COLO829 (cell line): ENCODE data around the gene ZNF443.
A peak's percentile ranks its signal among the peaks of the same experiment; 100 is the strongest.
"Not testable (repeated sequence)": the region's sequence is repeated elsewhere in the genome, so short reads cannot be mapped to it uniquely, and the experiment has no call there.

ENCODE experiments used
- DNase-seq: peaks from one replicate; pipeline ENCODE4 v3.0.0; 2012; ENCODE audit warnings: low spot score

ZNF443 gene

DNA sequence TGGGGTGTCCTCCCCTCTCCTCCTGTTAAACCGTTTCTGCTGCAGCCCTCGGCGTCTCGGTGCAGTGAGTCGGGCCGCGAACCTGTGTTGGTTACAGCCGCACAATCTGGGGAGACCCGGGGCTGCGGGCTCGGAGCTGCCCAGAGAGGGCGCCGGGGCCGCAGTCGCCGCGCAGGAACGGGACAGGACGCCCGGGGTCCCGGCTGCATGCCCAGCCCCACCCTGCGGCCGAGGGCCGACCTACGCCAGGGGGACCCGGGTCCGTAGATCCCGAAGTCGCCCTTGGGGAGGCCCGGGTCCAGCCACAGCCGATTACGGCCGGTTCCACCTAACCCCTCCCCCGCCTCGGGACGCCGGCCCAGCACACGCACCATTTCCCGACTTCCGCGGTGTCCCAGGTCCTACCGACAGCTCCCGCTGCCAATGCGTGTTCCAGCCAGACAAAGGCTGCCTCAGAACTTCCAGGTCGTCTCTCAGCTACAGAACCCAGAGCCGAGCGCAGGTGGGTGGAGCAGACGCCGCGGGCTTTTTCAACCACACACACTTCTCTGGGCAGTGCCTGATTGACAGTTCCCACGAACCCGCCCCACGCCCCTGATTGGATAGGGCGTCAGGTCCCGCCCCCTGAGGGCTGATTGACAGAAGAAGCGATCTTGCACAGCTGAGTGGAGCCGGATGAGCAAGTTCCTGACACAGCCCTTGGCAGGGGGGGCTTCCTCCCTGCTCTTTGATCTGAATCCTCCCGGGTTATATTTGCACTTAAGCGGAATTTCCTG lies at the start of gene ZNF443:
Gene ZNF443, minus strand, starts transcription at position 481 of the 776 bp plus-strand sequence. Its CDS starts 107 bp downstream, at position 374.
- DNase-seq, result peak; percentile 66

DNA sequence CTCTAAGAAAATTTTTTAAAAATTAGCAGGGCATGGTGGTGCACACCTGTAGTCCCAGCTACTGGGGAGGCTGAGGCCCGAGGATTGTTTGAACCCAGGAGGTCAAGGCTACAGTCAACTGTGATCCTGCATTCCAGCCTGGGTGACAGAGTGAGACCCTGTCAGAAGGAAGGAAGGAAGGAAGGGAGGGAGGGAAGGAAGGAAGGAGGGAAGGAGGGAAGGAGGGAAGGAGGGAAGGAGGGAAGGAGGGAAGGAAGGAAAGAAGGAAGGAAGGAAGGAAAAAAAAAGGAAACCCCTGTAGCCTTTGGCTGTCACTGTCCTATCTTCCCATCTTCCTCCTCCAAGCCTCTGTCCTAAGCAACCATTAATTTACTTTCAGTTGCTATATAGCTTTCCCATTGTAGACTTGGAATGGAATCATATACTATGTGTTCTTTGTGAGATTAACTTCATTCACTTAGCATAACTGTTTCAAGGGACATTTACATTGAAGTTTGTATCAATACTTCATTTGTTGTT lies 45.5 kb upstream of the ZNF443 start:
- not testable (repeated sequence) for DNase-seq

DNA sequence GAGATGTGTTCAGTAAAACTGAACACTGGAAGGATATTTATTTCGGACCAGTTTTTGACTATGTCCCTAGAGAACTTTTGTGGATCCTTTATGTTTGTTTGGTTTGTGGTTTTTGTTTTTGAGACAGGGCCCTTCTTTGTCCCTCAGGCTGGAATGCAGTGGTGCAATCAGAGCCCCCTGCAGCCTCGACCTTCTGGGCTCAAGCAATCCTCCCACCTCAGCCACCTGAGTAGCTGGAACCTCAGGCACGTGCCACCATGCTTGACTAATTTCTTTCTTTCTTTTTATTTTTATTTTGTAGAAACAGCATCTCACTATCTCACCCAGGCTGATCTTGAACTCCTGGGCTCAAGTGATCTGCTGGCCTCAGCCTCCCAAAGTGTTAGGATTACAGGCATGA lies 44.8 kb upstream of the ZNF443 start:
- no peak for DNase-seq

DNA sequence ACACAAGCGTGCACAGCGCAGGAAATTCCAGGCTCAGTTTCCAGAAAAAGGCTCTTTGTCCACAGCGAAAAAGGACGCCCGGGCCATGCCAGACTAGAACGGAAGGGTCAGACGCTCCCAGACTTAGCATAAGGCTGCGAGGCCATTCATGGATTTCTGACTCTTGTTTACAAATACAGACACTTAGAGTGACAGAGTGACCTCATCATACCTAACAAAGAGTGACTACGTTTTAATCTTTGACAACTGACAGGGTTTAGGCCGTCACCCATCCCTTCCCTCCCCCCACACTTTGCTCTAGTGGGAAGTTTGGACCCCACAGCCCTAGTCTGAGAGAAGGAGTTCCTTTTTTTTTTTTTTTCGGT lies 44.2 kb upstream of the ZNF443 start:
- DNase-seq, result no peak

DNA sequence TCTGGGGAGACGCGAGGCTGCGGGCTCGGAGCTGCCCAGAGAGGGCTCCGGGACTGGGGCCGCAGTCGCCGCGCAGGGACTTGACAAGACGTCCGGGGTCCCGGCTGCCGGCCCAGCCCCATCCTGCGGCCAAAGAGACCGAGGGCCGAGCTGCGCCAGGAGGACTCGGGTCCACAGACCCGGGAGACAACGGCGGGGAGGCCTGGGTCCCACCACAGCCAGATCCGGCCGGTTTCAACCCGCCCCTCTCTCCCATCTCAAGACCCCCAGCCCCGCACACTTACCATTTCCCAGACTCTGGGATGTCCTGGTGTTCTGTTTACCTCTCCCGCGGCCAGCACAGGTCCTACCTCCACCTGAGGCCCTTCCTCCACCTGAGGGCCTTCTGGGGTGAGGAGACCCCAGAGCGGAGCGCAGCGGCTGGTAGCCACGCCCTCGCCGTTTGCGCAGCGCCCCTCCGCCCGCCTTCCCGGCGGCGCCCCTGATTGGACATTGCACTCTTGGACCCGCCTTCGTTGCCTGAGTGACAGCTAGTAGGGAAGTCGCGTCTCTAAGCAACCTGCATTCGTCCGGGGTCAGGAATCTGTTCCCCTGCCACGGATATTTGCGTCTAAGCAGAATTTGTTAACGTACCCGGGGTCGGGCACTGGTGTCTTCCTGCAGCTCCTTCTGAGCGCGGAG lies 43.7 kb upstream of the ZNF443 start, which contains the start of gene ZNF709:
Gene ZNF709, minus strand, starts transcription at position 446 of the 681 bp plus-strand sequence. Its CDS starts 159 bp downstream, at position 287.
- DNase-seq, result peak; percentile 58

DNA sequence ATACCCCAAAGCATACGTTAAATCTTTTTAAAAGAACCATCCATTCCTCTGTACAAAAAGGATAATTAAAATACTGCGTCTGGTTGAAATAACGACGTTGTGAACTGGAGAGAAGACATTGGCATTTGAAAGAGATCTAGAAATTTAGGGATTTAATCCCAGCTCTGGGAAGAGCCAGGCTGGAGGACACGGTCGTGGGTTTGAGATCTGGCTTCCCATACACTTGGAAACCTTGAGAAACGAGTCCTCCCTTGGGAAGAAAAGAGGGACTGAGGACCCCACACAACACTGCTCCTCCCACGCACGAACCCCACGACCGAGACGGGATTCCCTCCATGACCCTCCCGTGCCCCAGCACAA lies 43.2 kb upstream of the ZNF443 start:
- DNase-seq, result no peak

DNA sequence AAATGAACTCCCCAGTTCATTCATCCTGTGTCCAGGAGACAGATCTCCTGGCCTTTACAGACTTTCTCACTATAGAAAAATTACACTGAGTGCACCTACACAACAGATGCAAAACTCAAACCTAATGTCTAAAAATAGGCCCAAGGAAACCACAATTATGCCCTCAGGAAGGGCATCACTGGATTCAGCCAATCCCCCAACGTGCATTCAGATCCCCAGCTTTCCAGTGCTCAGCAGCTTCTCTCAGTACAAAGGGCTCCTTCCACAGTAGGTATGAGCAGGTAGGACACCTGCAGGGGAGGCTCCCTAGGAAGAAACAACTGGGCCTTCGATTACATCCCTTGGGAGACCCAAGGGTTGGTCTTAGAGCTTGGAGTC lies 41.7 kb upstream of the ZNF443 start:
- DNase-seq, result no peak

DNA sequence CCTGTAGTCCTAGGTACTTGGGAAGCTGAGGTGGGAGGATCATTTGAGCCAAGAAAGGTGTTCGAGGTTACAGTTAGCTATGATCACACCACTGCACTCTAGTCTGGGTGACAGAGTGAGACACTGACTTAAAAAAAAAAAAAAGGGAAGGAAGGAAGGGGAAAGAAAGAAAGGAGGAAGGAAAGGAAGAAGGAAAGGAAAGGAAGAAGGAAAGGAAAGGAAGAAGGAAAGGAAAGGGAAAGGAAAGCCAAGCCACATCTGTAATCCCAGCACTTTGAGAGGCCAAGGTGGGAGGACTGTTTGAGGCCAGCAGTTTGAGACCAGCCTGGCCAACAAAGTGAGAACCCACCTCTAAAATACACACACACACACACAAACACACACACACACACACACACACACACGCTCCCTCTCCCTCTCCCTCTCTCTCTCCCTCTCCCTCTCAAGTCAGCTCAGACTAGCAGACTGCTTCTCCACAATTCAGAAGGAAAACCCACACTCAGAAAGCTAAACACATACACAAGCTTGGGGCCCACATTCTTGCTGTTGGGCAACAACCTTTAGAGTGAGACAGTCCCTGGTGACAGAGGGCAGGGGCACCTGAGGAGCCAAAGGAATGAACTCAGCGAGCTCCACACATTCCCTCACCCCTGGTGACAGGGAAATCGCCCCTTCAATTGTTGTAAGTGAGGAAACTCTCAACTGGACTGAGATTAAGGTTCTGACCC lies 41.1 kb upstream of the ZNF443 start:
- no peak for DNase-seq

DNA sequence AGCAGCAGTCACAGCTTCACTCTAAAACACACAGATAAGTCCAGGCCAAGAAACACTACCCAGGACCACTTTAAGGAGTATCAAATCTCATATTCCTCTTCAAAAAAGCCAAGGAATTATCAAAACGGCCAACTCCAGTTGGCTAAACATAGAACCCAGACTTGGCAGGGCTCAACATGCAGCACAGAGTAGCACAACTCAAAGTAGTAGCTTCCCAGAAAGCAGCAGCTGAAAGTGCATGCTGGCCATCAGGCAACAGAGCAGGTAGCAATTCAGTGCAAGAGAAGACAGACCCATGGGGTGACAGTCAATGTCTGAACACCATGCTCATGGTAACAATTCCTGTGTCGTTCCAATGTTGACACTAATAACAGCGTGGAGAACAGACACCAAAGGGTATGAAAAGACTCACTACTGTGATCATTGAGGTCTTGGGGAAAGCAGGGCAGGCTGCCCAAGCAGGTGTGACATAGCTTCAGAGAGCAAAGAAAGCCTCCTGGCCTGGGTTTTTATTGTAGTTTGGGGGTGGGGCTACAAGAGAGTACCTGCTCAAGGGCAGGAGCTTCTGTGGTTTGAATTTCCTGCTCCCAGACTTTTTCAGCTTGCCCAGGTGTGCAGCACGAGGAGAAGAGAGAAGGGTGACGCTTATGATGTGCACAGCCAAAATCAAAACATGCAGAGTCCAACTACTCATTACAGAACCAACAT lies 37.6 kb upstream of the ZNF443 start:
- no peak for DNase-seq

DNA sequence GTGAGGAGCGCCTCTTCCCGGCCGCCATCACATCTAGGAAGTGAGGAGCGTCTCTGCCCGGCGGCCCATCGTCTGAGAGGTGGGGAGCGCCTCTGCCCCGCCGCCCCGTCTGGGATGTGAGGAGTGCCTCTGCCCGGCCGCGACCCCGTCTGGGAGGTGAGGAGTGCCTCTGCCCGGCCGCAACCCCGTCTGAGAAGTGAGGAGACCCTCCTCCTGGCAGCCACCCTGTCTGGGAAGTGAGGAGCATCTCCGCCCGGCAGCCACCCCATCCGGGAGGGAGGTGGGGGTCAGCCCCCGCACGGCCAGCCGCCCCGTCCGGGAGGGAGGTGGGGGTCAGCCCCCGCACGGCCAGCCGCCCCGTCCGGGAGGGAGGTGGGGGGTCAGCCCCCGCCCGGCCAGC lies 26.8 kb upstream of the ZNF443 start:
- DNase-seq, result not testable (repeated sequence)

DNA sequence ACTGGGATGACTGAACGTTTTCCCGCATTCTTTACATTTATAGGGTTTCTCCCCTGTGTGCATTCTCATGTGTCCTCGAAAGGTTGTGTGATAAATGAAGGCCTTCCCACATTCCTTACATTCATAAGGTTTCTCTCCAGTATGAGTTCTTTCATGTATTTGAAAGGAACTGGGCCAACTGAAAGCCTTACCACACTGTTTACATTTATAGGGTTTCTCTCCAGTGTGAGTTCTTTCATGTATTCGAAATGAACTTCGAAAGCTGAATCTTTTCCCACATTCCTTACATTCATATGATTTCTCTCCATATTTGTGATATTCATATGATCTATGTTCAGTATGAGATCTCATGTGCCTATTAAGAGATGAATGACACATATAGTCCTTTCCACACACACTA lies 24.4 kb upstream of the ZNF443 start:
- no peak for DNase-seq

DNA sequence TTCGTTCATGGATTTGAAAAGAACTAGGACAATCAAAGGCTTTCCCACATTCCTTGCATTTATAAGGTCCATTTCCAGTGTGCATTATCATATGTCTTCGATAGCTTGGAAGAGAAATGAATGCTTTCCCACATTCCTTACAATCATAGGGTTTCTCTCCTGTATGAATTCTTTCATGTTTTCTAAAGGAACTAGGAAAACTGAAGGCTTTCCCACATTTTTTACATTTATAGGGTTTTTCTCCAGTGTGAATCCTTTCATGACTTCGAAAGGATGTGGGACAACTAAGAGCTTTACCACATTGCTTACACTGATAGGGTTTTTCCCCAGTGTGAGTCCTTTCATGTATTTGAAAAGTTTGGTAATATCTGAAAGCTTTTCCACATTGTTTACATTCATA lies 23.9 kb upstream of the ZNF443 start:
- no peak for DNase-seq

DNA sequence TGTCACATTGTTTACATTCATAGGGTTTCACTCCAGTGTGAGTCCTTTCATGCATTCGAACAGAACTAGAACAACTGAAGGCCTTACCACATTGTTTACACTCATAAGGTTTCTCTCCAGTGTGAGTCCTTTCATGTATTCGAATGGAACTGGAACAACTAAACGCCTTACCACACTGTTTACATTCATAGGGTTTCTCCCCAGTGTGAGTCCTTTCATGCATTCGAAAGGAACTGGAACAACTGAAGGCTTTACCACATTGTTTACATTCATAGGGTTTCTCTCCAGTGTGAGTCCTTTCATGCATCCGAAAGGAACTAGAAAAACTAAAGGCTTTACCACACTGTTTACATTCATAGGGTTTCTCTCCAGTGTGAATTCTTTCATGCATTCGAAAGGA lies 23.3 kb upstream of the ZNF443 start:
- not testable (repeated sequence) for DNase-seq

DNA sequence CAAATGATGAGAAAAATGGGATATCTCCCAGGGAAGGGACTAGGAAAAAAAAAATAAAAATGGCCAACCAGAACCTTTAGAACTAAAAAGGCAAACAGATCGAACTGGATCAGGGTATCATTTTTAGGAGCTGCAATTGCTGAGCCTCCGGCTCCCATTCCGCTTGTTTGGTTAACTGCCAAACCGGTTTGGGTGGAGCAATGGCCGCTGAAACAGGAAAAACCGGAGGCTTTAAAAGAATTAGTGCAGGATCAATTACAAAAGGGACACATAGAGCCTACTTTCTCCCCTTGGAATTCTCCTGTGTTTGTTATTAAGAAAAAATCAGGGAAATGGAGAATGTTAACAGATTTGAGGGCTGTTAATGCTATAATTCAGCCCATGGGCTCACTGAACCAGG lies 12.7 kb upstream of the ZNF443 start:
- no peak for DNase-seq

DNA sequence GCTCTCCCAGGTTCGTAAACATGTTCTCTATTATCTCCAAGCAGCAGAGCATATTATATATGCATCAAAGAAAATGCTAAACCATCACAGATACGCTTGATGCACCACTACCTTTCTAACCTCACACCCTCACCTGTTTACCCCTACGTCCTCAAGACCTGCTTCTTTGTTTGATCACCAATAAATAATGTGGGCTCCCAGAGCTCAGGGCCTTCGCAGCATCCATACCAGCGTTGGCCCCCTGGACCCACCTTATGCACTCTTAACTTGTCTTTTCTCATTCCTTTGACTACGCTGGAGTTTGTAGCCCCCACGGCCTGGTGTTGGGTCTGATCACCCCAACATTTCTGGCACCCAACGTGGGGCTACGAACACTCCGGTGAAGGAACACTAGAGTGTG lies 10.0 kb upstream of the ZNF443 start:
- DNase-seq, result no peak

DNA sequence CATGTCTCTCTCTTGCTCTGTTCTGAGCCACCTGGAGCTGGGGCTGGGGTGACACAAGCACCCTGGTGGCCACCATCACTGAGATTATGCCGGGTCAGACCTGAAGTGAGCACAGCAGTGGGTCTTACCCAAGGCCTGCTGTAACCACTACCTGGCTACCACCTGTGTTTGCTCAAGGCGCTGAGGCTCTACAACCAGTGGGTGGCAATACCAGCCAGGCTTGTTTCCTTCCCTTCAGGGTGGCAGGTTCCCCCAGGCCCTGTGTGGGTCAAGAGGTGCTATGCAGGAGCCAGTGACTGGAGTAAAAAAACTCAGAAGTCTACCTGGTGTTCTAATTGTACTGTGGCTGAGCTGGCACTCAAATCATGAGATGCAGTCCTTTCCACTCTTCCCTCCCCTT lies 8.0 kb upstream of the ZNF443 start:
- no peak for DNase-seq

DNA sequence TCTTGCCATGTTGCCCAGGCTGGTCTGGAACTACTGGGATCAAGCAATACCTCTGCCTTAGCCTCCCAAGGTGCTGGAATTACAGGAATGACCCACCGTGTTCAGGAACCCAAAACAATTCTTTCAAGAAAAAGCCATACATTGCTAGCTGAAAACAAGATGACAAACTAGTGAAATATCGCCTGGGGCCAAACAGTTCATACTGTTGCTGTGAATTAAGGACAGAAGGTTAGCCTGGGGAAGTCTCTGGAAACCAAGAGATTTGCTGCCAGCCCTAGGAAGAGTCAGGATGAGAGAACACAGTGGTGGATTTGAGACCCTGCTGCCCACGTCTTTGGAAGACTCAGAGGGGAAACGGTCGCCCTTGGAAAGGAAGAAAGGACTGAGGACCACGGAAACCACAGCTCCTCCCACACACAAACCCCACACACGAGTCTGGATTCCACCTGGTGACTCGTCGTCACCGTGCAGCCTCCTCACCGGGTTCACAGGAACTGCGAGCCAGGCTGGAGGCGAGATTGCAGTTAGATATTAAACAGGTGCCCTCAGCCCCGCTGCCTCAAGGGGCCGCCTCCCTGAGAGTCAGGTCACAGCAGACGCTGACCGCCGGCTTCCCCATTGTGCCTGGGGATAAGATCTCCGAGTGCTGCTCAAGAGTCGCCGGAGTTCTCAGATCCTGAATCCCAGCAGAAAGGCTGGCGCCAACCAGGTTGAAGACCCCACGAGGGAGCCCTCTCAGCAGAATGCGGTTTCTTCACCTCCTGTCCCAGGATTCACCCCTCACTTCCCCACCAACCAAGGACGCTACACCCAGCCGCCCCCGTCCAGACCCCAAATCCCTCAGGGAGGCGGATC lies 908 bp downstream of the ZNF443 start:
- not testable (repeated sequence) for DNase-seq

DNA sequence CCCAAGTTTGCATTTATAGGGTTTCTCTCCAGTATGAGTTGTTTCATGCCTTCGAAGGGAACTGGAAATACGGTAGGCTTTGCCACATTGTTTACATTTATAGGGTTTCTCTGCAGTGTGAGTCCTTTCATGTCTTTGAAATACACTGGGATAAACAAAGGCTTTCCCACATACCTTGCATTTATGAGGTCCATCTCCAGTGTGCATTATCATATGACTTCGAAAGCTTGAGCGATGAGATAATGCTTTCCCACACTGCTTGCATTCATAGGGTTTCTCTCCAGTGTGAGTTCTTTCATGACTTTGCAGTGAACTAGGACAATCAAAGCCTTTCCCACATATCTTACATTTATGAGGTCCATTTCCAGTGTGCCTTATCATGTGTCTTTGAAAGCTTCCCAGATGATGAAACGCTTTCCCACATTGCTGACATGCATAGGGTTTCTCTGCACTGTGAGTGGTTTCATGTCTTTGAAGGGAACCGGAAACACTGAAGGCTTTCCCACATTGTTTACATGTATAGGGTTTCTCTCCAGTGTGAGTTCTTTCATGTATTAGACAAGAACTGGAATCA lies 10.0 kb downstream of the ZNF443 start:
- DNase-seq, result not testable (repeated sequence)

DNA sequence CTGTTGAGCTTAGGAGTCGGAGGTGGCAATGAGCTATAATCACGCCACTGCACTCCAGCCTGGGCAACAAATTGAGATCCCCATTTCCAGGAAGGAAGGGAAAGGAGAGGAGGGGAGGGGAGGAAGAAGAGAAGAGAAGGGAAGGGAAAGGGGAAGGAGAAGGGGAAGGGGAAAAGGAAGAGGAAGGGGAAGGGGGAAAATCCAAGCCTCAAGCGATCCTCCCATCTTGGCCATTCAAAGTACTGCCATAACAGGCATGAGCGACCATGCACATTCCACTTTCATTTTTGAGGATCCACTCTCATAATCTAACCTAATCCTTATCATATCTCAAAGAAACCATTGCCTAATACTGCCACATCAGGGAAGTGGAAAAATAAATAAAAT lies 14.9 kb downstream of the ZNF443 start:
- DNase-seq, result no peak

DNA sequence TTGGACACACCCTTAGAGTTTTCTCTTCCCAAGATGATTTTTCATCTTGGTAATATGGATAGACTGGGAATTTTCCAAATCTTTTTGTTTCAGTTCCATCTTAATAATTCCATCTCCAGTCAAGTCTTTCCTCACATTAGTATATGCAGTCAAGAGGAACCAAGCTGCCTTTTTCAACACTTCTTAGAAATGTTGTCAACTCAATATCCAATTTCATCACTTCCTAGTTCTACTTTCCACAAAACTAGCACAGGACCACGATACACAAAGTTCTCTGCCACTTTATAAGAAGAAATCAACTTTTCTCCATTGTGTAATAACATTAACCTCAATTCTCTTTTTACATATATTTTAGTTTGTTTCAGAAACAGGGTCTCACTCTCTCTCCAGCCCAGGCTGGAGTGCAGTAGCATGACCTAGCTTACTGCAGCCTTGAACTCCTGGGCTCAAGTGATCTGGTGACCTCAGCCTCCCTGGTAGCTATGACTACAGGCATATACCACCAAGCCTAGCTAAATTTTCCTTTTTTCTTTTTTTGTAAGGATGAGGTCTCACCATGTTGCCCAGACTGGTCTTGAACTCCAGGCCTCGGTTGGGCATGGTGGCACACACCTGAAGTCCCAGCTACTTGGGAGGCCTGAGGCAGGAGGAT lies 15.5 kb downstream of the ZNF443 start:
- DNase-seq, result no peak
